Measurements from ENCODE around the gene HOTAIR.

HOTAIR gene

DNA sequence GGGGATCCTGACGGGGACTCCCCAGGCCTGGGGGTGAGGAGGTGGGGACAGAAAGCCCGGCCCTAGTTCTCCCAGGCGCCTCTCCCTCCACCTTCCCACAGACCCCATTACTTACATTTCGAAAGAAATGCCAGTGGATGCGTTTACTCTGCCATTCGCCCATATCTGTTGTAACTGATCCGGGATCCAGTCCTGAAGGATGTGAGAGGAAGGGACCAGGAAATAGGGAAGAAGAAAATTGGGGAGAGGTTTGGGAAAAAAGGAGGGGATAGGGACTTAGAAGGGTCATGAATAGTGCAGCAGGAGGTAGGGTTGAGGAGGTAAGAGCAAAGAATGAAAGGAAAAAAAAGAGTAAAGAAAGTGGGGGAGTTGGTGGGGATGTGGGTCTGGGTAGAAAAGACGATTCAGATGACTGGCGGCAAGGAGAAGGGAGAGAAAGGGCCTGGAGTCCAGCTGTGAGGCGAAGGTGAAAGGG, 18.9 kb downstream of the HOTAIR start:
- DNase-seq, result no peak

- DNase-seq, result no peak
Measured at GRCh38 chr12:53955036-53955775, 19.5 kb downstream of the HOTAIR start.

- no peak for DNase-seq
Measured at GRCh38 chr12:53954694-53955035, 20.1 kb downstream of the HOTAIR start, which contains the start of gene HOXC12. TSS of gene HOXC12 (plus strand) at chr12:53954903. CDS start at chr12:53954930, 27 bp downstream.

DNA sequence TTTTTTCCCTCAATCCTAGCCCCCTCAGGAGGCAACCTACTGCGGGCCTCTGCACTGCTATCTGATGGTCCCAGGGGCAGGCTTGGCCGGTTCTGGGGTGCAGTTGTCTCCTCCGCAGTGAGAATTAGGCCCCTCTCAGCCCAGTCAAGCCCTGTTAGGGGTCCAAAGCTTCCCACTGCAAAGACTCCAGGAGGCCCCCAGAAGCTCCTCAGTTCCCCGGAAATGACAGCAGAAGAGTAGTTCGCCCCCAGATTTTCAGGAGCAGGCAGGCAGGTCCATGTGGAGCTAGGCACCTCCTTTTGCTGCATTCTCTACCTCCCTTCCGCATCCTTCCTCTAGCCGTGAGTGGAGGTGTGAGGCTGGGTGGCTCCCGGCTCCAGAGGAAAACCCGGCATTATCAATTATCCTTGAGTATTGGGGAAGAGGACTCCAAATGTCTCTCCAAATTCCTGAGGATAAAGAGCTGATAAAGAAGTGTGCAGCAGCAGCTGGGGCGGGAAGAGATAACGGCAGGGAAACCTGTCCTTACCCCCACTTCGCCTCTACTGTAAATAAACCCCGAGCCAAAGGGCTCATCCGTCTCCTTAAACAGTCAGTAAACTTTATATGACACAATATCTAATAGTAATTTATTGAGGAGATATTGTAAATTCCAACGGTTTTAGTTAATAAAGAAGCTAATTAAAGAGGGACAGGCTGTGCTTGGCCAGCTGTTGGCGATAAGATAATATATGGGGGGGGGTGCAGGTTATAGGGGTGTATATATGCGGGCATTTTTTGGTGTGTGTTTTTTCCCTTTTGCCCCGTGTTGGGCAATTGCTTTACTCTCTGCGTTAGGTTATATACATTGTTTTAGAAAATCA, 20.7 kb downstream of the HOTAIR start:
- no peak for DNase-seq

- no peak for DNase-seq
Measured at GRCh38 chr12:53952871-53953734, 21.7 kb downstream of the HOTAIR start.

DNA sequence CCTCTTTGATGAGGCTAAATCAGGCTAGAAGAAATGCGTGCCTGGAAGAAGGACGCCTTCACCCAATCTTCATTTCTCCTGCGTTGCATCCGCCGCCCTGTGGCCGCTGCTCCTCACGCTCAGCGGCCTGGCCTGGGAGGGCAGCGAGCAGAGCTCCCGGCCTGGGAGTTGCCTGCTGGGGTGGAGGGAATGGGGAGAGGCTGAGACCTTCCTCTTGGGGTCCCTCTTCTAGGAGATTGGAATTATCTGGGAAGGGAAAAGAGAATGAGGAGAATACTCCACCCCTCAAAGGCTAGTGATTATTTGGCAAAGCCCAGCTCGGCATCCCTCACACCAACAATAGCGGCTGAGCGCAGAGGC, 22.4 kb downstream of the HOTAIR start:
- no peak for DNase-seq

DNA sequence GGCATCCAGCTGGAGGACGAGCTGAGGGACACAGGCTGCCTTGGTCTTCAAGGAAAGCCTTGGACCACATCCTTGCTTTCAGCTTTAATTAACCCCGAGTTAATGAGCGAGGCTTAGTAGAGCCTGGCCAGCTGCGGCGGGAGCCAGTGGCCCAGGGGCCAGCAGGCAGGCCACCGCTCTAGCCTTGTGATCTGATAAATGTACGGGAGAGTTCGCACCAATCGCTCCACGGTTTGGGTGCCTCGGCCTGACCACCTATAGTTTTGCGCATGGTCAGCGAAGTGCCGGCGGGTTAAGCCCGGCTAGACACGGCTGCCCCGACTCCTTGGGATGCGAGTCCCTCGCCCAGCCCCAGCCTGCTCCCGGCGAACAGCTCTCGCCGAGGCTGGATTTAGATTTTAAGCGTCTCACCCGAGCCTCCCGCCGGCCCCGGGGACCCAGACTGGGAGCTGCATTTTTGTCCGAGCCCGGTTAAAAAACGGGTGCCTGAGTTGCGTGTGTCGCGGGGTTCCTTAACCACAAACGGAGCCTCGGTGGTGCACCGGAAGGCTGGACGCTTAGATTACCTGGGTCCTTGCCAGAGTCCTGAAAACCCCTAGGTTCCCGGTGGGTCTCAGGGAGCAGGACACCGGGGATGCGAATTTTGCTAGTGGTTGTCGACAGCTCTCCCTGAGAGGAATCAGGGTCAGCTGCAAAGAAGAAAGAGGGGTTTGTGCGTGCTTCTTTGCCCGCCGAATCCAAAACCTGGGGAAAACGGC, 23.0 kb downstream of the HOTAIR start:
- no peak for DNase-seq

DNA sequence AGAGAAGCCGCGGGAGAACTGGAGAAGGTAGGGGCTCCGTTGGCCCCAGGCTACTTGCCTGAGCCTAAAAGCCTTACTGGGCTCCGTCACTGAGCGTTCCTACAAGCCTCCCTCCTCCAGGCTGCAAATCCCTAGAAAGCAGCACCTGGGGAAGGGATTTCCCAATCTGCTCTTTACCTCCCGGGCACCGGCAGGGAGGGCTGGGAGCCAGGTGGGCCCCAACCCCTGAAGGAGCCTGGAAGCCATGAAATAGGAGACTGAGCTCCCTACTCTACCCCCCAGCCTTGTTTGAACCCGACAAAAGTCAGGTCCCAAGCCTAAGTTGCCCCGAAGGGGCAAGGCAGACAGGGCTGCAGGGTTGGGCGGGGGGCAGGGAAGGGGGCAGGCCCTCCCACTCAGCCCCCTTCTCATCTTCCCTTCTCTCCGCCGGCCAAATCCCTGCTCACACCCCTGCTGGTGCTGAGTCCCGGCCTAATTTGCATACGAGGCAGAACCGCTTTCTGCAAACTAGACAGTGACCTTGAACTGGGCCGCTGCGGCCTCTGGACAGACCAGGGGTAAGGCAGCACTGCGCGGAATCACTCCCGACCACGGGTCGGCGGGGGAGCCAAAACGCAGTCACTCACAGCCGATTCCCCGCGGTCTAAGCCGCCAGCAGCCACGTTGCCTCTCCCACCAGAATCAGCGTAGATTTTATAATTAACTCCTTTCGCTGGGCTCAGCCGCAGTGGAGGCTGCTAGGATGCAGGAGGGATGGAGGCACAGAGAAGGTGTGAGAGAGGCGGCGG, 23.8 kb downstream of the HOTAIR start:
- DNase-seq, result no peak

DNA sequence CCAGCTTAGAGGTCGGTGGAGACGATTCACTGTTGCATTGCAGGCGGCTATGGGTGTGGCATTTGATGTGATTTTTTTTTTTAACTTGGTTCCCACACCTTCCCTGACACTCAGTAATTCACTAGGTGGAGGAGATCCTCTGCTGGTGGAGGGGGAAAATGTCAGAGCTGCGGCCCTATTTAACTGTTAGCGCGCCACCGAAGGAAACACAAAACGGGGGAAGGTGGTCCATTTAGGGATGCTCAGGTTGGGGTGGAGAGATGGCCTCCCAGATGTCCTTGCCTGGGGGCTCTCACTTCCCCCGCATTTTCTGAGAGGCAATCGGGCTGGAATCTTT, 24.3 kb downstream of the HOTAIR start:
- no peak for DNase-seq

- no peak for DNase-seq
Measured at GRCh38 chr12:53949631-53950436, 24.9 kb downstream of the HOTAIR start.

- no peak for DNase-seq
Measured at GRCh38 chr12:53948650-53949593, 25.8 kb downstream of the HOTAIR start.

- DNase-seq, result no peak
Measured at GRCh38 chr12:53947743-53948142, 27.0 kb downstream of the HOTAIR start.

- DNase-seq, result no peak
Measured at GRCh38 chr12:53944907-53945847, 29.6 kb downstream of the HOTAIR start.

DNA sequence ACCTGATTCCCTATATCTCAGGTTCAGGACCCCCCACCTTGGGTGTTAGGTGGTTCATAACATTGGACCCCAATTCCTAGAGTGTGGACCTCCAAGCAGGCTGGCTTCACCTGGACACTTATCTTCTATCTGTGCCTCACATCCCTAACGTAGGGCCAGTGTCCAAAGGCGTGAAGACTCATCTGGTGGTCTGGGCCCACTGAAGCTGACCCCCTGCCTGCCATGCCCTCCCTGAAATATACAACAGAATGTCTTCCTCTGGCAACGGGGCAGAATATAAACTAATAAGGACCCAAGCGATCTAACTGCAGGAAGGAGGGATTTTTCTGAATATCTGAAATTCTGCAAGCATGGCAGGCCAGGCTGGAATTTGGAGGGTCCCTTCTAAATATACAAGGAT, 30.5 kb downstream of the HOTAIR start:
- DNase-seq, result no peak

DNA sequence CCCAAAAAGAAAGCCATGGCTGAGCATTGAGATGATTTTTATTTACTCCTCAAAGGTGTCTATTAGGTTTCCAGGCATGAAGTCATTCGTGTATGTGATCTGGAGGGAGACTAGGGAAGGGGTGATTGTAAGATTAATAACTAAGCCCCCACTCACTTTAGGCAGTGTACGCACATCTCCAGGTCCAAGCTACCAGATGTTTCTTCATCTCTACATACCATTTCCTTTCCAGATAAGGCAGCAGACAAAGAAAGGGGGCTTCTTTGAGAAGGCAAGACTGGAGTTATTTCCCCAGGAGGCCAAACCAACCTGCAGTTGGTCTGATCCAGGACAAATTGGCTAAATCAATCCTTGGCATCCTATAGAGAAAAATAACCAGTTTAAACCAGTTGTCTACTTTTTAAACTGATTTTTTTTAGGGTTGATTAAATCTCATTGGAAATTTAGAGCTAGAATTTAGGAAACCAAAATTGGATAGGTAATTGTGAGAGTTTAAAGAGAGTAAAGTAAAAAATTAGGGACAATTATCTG, 32.2 kb downstream of the HOTAIR start:
- DNase-seq, result no peak

- no peak for DNase-seq
Measured at GRCh38 chr12:53941750-53942149, 33.0 kb downstream of the HOTAIR start.

DNA sequence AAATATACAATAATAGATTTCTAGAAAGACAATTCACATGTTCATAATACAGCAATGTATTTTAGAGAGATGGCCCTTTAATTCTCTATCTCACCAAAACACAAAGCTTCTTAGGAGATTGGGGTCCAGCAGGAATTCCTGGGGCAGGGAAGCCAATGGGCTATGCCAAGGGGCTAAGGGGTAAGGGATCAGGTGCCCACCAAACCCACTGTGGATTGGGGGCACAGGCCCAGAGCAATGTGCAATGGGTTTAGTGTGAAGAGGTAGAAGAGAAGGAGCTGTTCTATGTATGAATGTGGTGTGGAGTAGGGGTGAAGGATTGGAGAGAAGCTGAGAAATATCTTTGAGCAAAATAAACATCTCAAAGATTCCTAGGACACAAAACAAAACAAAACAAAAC, 33.6 kb downstream of the HOTAIR start:
- DNase-seq, result no peak

- no peak for DNase-seq
Measured at GRCh38 chr12:53940443-53941014, 34.2 kb downstream of the HOTAIR start.
